NCI-H2196 (cell line): ENCODE data around the gene KCNMA1.

Experiments used
- DNase-seq: peaks from one replicate; lab custom pipeline; 2025; ENCODE audit not compliant: unreplicated experiment; lab: John Stamatoyannopoulos, UW

Gene KCNMA1

GRCh38 chr10:77109351-77109994 is 528.1 kb downstream of the KCNMA1 start:
- no peak for DNase-seq

- DNase-seq = no peak
Observed at GRCh38 chr10:77106676-77107075, 530.9 kb downstream of the KCNMA1 start.

GRCh38 chr10:77105761-77106221 is 531.8 kb downstream of the KCNMA1 start:
- DNase-seq = no peak

GRCh38 chr10:77104459-77104980 is 533.1 kb downstream of the KCNMA1 start:
- no peak for DNase-seq

- DNase-seq = no peak
Observed at GRCh38 chr10:77103213-77103612, 534.4 kb downstream of the KCNMA1 start.

GRCh38 chr10:77101341-77101740 is 536.3 kb downstream of the KCNMA1 start:
- no peak for DNase-seq

- DNase-seq = no peak
Observed at GRCh38 chr10:77099136-77099535, 538.5 kb downstream of the KCNMA1 start.

GRCh38 chr10:77097625-77098024 is 540.0 kb downstream of the KCNMA1 start:
- no peak for DNase-seq

- no peak for DNase-seq
Observed at GRCh38 chr10:77093126-77093525, 544.5 kb downstream of the KCNMA1 start.

- DNase-seq = no peak
Observed at GRCh38 chr10:77091597-77092165, 545.9 kb downstream of the KCNMA1 start.

GRCh38 chr10:77090381-77091356 is 546.9 kb downstream of the KCNMA1 start:
- no peak for DNase-seq

- no peak for DNase-seq
Observed at GRCh38 chr10:77087366-77087765, 550.2 kb downstream of the KCNMA1 start.

- no peak for DNase-seq
Observed at GRCh38 chr10:77086081-77086480, 551.5 kb downstream of the KCNMA1 start.

GRCh38 chr10:77085344-77085743 is 552.3 kb downstream of the KCNMA1 start:
- DNase-seq = no peak

- DNase-seq = no peak
Observed at GRCh38 chr10:77084431-77085144, 553.0 kb downstream of the KCNMA1 start.

GRCh38 chr10:77082601-77083252 is 554.9 kb downstream of the KCNMA1 start:
- no peak for DNase-seq

- DNase-seq = no peak
Observed at GRCh38 chr10:77081481-77081891, 556.1 kb downstream of the KCNMA1 start.

GRCh38 chr10:77080361-77081027 is 557.1 kb downstream of the KCNMA1 start:
- DNase-seq = no peak

GRCh38 chr10:77079592-77080300 is 557.9 kb downstream of the KCNMA1 start:
- no peak for DNase-seq
